ENCODE data around the gene BUB1B.

BUB1B gene

GRCh38 chr15:40239693-40240618, 79.1 kb downstream of the BUB1B start:
- TF ChIP-seq ZFX (IDR thresholded peaks at IDR 0.05; ENCODE audit: borderline replicate concordance) (no peak), CTCF (IDR thresholded peaks at IDR 0.05) (no peak)
- peak overlapping the region; percentile 25; the same call in 1 of the 2 replicates for H3K27ac ChIP-seq

GRCh38 chr15:40240619-40241221, 79.9 kb downstream of the BUB1B start:
- no peak for TF ChIP-seq CTCF (IDR thresholded peaks at IDR 0.05)
- TF ChIP-seq ZFX (IDR thresholded peaks at IDR 0.05; ENCODE audit: borderline replicate concordance): no peak
- no peak overlapping the region for H3K27ac ChIP-seq

- TF ChIP-seq ZFX (IDR thresholded peaks at IDR 0.05; ENCODE audit: borderline replicate concordance) (no peak), CTCF (IDR thresholded peaks at IDR 0.05) (no peak)
- no peak overlapping the region for H3K27ac ChIP-seq
These were observed 80.7 kb downstream of the BUB1B start for GRCh38 chr15:40241269-40242212.

GRCh38 chr15:40242213-40242599, 81.3 kb downstream of the BUB1B start:
- no peak overlapping the region for H3K27ac ChIP-seq
- no peak for TF ChIP-seq CTCF (IDR thresholded peaks at IDR 0.05)
- TF ChIP-seq ZFX (IDR thresholded peaks at IDR 0.05; ENCODE audit: borderline replicate concordance): no peak

GRCh38 chr15:40242601-40243000, 81.7 kb downstream of the BUB1B start:
- no peak for TF ChIP-seq ZFX (IDR thresholded peaks at IDR 0.05; ENCODE audit: borderline replicate concordance)
- no peak for TF ChIP-seq CTCF (IDR thresholded peaks at IDR 0.05)
- no peak overlapping the region for H3K27ac ChIP-seq

- no peak overlapping the region for H3K27ac ChIP-seq
- TF ChIP-seq ZFX (IDR thresholded peaks at IDR 0.05; ENCODE audit: borderline replicate concordance) (no peak), CTCF (IDR thresholded peaks at IDR 0.05) (no peak)
These were observed 82.4 kb downstream of the BUB1B start for GRCh38 chr15:40243126-40243810.
